Measurements from ENCODE around the gene SIPA1L3. TPM values are rescaled to one million over a fixed set of nuclear protein-coding genes. Genes with fewer than 3 reads are reported as not detected.

Gene SIPA1L3
- total and polyA plus RNA-seq, 2 experiments from 2014 or later = 13.7 to 23.3 TPM

DNA sequence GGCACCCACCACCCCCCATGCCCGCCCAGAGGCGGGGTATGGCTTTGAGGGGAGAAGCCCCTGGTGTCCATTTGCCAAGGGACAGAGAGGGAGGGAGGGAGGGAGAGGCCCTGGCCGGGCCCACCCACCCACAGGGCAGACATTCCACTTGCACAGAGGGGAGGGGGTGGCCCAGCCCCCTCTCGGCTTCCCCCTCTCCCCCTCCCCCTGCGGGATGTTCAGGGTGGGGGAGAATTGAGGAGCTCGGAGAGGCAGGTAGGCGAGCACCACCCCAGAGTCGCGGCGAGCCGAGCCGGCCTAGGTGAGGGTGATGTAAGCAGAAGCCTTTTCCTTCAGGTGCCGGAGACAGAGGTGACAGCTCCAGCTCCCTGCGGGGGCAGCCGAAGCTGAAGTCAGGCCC lies 304.8 kb downstream of the SIPA1L3 start:
- no peak overlapping the region for H2AFZ ChIP-seq
- H3K36me3 ChIP-seq (replicated peaks; ENCODE audit: insufficient read depth, low read depth) = no peaks in the 10 kb centered on the region
- H3K27me3 ChIP-seq = no peaks in the 10 kb centered on the region
- no peak for DNase-seq (ENCODE audit: low spot score)
- WGBS (ENCODE audit: low lambda C conversion rate, missing lambda C conversion rate) = 50% methylated on average over 1 of the region's 15 CpGs
- no peaks in the 10 kb centered on the region for H4K20me1 ChIP-seq (ENCODE audit: insufficient read depth, poor library complexity, severe bottlenecking)
- H3K4me2 ChIP-seq = peak overlapping the region; percentile 78
- H3K79me2 ChIP-seq = no peaks in the 10 kb centered on the region
- no peak for TF ChIP-seq EZH2phosphoT487 (IDR thresholded peaks at IDR 0.05; ENCODE audit: low read depth, severe bottlenecking, unreplicated experiment)
- TF ChIP-seq CTCF (IDR thresholded peaks at IDR 0.05; ENCODE audit: poor library complexity) = no peak
- TF ChIP-seq EZH2 (IDR thresholded peaks at IDR 0.05; ENCODE audit: borderline replicate concordance) = no peak
- H3K4me1 ChIP-seq (ENCODE audit: insufficient read depth) = peaks cover 27% of the 10 kb centered on the region
- peak overlapping the region; percentile 93 for H3K27ac ChIP-seq
- no peaks in the 10 kb centered on the region for H3K9me3 ChIP-seq (ENCODE audit: low read depth)
- H3K9me2 ChIP-seq (replicated peaks; ENCODE audit: insufficient read depth) = no peaks in the 10 kb centered on the region
- no peak overlapping the region for H3K4me3 ChIP-seq

DNA sequence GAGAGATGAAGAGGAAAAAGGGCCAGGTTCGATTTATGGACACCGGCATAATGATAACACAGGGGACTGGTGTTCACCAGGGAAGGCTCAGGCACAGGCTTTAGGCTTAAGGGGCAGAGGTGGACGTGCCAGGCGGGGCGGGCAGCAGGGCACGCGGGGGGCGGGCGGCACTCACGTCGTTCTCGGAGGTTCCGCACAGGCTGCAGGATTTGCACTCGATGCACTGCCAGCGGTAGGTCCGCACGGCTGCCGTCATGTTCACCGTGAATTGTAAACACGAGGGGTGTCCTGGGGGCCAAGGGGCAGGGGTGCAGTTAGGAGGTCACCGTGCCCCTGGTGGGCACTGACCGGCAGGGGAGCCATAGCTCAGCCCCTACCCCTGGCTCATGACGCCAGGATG lies 306.5 kb downstream of the SIPA1L3 start:
- Histone ChIP-seq H3K4me1 (ENCODE audit: insufficient read depth) (peaks cover 27% of the 10 kb centered on the region), H3K4me2 (no peak overlapping the region), H3K27me3 (no peaks in the 10 kb centered on the region), H2AFZ (no peak overlapping the region), H3K4me3 (no peak overlapping the region), H3K79me2 (no peaks in the 10 kb centered on the region), H4K20me1 (ENCODE audit: insufficient read depth, poor library complexity, severe bottlenecking) (no peaks in the 10 kb centered on the region), H3K27ac (no peak overlapping the region), H3K9me3 (ENCODE audit: low read depth) (no peaks in the 10 kb centered on the region), H3K9me2 (replicated peaks; ENCODE audit: insufficient read depth) (no peaks in the 10 kb centered on the region), H3K36me3 (replicated peaks; ENCODE audit: insufficient read depth, low read depth) (no peaks in the 10 kb centered on the region)
- TF ChIP-seq EZH2 (IDR thresholded peaks at IDR 0.05; ENCODE audit: borderline replicate concordance) = no peak
- TF ChIP-seq CTCF (IDR thresholded peaks at IDR 0.05; ENCODE audit: poor library complexity) = no peak
- TF ChIP-seq EZH2phosphoT487 (IDR thresholded peaks at IDR 0.05; ENCODE audit: low read depth, severe bottlenecking, unreplicated experiment) = no peak
- no peak for DNase-seq (ENCODE audit: low spot score)
- WGBS (ENCODE audit: low lambda C conversion rate, missing lambda C conversion rate) = 89% methylated on average over 15 of the region's 23 CpGs

DNA sequence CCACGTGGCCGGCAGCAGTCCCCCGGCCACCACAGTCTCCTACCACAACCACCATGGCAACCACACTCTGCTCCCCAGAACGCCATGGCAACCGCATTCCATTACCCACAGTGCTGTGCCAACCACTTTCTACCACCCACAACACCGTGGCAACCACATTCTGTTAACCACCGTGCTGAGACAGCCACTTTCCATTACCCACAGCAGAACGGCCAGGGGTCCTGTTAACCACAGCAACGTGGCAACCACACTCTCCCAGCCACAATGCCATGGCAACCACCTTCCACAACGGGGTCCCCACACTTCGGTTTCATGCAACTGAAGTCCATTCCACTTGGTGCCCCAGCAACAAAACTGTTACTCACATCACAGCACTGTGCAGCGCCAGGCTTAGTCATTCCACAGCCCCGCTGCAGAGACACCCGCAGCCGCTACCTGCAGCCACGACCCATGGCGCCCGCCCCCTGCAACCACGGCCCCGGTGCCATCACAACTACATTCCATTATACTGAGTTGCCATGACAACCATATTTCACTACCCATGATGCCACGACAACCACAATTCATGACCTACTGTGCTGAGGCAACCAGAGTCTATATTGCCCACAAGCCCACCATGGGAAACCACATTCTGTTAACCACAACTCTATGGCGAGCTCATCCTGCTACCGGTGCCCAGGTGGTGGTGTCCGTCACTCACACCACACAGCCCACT lies 307.1 kb downstream of the SIPA1L3 start:
- no peak overlapping the region for H3K4me2 ChIP-seq
- WGBS (ENCODE audit: low lambda C conversion rate, missing lambda C conversion rate) = 88% methylated on average over 24 of the region's 24 CpGs
- H3K9me3 ChIP-seq (ENCODE audit: low read depth) = no peaks in the 10 kb centered on the region
- no peak for DNase-seq (ENCODE audit: low spot score)
- no peaks in the 10 kb centered on the region for H4K20me1 ChIP-seq (ENCODE audit: insufficient read depth, poor library complexity, severe bottlenecking)
- no peaks in the 10 kb centered on the region for H3K79me2 ChIP-seq
- H3K27me3 ChIP-seq = no peaks in the 10 kb centered on the region
- H2AFZ ChIP-seq = no peak overlapping the region
- H3K9me2 ChIP-seq (replicated peaks; ENCODE audit: insufficient read depth) = no peaks in the 10 kb centered on the region
- no peaks in the 10 kb centered on the region for H3K36me3 ChIP-seq (replicated peaks; ENCODE audit: insufficient read depth, low read depth)
- no peak overlapping the region for H3K27ac ChIP-seq
- no peak overlapping the region for H3K4me3 ChIP-seq
- H3K4me1 ChIP-seq (ENCODE audit: insufficient read depth) = peaks cover 24% of the 10 kb centered on the region
- TF ChIP-seq CTCF (IDR thresholded peaks at IDR 0.05; ENCODE audit: poor library complexity) (no peak), EZH2phosphoT487 (IDR thresholded peaks at IDR 0.05; ENCODE audit: low read depth, severe bottlenecking, unreplicated experiment) (no peak), EZH2 (IDR thresholded peaks at IDR 0.05; ENCODE audit: borderline replicate concordance) (no peak)
